Astrocyte of the cerebellum (primary cell): ENCODE measurements around the gene TENT4A.
A peak's percentile ranks its signal among the peaks of the same experiment; 100 is the strongest.
"Not testable (repeated sequence)": the region's sequence is repeated elsewhere in the genome, so short reads cannot be mapped to it uniquely, and the experiment has no call there.

Experiments used
- DNase-seq: peaks from one replicate; pipeline ENCODE4 v3.0.0-alpha.2; 2011; ENCODE audit warnings: low read depth
- H3K4me3 ChIP-seq: 2 replicates; pipeline ENCODE4 v1.5.1; 2011; ENCODE audit warnings: mild to moderate bottlenecking, low read depth, low read length, moderate library complexity
- in situ Hi-C: cut with HindIII; loops from 2 replicates; pipeline ENCODE4 v1.10.0; 2017; ENCODE audit warnings: low sequenced_read_pairs
- TF ChIP-seq, protein P1 (sequence below): IDR thresholded peaks from 2 replicates; pipeline ENCODE4 v1.5.1; 2012; ENCODE audit warnings: low read length, low read depth, moderate library complexity, mild to moderate bottlenecking; ENCODE audit errors: missing control alignments

The TENT4A gene

DNA sequence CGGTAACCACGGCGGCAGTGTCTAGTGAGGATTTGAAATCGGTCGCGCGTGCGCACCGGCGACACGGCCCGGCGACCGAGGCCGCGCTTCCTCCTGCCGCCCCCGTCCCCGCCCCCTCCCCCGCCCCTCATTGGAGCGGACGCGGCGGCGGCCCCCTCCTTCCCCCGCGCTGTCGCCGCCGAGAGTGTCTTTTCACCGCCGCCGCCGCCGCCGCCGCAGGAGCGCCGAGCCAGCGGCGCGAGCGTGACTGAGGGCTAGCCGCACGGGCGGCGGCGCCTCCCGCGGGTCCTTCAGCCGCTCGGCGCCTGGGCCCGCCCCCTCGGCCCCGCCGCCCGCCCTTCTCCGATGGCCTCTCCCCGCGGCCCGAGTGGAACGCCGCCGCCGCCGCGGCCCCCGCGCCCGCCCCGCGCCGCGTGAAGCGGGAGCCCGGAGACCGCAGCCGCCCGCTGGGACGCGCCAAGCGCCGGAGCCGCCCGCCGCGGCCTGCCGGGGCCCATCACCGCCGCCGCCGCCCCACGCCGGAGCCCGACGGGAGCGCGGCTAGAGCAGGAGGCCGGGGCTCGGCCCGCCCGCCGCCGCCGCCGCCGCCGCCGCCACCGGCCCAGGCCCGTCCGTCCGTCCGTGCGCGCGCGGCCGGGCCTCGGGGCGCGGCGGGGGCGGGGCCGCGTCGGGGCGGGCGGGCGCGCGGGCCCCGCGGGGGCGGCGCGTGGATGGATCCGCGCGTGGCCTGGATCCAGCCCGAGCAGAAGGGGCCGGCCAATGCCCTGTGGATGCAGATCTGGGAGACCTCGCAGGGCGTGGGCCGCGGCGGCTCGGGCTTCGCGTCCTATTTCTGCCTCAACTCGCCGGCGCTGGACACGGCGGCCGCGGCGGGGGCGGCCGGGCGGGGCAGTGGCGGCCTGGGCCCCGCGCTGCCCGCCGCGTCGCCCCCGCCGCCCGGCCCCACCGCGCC, at the start of gene TENT4A:
TENT4A (plus strand) TSS at position 159 of the 952 bp plus-strand sequence; CDS start at position 711, 552 bp downstream.
- peak within 1 kb of the TSS; percentile 73 for H3K4me3 ChIP-seq
- in situ Hi-C loops, result no loop called here
- TF ChIP-seq, protein P1, sequence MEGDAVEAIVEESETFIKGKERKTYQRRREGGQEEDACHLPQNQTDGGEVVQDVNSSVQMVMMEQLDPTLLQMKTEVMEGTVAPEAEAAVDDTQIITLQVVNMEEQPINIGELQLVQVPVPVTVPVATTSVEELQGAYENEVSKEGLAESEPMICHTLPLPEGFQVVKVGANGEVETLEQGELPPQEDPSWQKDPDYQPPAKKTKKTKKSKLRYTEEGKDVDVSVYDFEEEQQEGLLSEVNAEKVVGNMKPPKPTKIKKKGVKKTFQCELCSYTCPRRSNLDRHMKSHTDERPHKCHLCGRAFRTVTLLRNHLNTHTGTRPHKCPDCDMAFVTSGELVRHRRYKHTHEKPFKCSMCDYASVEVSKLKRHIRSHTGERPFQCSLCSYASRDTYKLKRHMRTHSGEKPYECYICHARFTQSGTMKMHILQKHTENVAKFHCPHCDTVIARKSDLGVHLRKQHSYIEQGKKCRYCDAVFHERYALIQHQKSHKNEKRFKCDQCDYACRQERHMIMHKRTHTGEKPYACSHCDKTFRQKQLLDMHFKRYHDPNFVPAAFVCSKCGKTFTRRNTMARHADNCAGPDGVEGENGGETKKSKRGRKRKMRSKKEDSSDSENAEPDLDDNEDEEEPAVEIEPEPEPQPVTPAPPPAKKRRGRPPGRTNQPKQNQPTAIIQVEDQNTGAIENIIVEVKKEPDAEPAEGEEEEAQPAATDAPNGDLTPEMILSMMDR, result no peak
- no peak for DNase-seq

DNA sequence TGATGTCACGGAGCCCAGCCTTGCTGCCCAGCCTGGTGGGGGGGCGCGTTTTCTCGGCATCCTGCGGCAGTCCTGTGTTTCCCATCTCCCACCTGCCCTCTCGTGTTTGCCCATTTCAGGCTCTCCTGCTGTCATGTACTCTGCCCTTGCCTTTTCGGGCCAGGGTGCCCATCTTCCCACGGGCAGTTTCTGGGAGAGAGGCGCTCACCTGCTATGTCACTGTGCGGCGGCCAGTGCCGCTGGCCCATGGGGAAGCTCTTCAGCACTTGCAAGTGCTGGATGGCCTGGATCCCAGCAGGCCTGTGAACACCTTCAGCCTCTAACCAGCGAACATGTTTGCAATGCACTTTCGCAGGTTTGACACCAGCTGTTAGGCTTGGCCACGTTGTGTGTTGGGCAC, 46.5 kb upstream of the TENT4A start:
- TF ChIP-seq, protein P1, result no peak
- in situ Hi-C loops, result no loop called here
- no peak for DNase-seq
- H3K4me3 ChIP-seq, result no peak overlapping the region

DNA sequence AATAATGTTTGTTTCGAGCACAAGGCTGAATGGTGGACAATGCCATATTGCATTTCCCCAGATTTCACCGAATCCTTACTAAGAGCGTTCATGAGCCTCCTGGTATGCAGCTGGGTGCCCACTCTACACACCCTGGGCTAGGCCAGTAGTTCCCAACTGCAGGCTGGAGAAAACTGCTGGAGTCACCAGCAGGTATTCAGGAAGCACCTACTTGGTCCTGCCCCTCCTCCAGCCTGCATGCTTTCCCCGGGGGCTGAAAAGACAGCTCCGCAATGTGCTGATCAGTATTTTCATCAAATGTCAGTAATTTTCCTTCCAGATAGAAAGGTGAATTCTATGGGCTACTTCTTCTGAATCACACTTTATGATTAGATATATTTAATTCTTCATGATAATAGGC, 45.6 kb upstream of the TENT4A start:
- no peak overlapping the region for H3K4me3 ChIP-seq
- TF ChIP-seq, protein P1, result no peak
- in situ Hi-C loops, result no loop called here

DNA sequence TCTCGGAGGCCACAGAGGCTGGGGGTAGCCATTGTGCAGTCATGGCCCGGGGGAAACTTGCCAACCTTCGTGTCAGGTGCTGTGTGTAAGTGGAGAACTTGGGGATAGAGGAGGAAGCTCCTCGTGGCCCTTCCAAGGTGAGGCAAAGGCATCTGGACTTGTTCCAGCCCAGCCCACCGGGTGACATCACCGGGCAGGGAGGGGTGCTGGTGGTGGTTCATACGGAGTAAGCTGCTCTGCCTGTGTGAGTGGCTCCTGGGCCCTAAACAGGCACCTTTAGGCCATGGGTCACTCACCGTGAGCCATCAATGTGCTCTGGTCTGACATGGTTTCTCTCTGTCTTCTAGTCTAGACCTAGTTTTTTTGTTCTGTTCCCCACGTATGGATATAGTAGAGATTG, 44.5 kb upstream of the TENT4A start:
- in situ Hi-C loops, DNase-seq, H3K4me3 ChIP-seq: not testable (repeated sequence)

More for the DNA sequence above, 45.6 kb upstream of the TENT4A start:
- DNase-seq, result no peak

DNA sequence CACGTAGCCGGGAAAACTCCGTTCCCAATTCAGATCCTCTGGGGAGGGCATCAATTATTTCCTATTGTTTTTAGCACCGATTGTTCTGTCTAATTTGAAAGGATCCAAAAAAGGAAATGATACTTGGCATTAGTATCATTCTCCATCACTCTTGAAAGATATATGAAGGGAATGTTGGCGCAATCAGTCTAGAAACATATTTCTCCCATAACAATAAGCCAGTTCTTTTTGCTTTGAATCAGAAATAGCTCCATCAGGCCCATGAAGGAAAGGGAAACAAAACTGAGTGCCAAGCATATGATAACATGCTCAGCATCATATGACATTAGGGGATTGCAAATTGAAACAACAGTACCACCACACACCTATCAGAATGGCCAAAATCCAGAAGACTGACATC, 40.2 kb upstream of the TENT4A start:
- no peak for DNase-seq
- TF ChIP-seq, protein P1, result no peak
- in situ Hi-C loops, result no loop called here
- H3K4me3 ChIP-seq, result no peak overlapping the region

DNA sequence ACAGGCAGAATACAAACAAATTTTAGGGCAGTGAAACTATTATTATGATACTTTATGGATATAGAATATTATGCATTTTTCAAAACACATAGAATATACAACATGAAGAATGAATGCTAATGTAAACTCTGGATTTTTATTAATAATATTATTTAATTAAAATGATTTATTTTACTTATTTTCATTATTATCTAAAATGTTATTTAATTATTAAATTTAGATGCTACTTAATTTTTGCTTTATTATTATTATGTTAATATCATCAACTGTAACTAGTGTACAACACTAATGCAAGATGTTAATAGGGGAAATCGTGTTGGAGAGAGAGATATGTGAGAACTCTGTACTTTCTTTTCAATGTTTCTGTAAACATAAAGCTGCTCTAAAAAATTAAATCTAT, 39.3 kb upstream of the TENT4A start:
- in situ Hi-C loops, result no loop called here
- TF ChIP-seq, protein P1, result no peak
- DNase-seq, result no peak
- no peak overlapping the region for H3K4me3 ChIP-seq

DNA sequence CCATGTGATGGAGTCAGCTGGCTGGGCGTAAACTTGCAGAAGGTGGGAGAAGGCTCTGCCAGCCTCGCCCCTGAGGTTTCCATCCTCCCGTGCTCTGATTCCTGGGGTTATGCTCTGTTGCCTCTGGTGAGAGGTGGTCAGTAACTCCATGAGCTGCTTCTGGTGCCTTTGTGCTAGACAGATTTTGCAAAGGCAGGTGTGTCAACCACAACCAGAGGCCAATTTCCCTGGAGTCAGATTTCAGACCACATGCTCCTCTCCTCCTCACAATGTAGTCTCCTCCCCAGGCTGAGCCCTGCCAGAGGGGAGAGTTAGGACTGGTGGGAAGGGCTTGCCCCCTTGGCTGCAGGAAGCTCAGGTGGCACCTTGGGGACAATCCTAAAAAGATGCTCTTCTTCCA, 38.8 kb upstream of the TENT4A start:
- no peak for DNase-seq
- H3K4me3 ChIP-seq, result no peak overlapping the region
- TF ChIP-seq, protein P1, result no peak
- in situ Hi-C loops, result no loop called here
